Hypothalamus (tissue), 51 donors: Measurements from ENCODE around the gene ALPI.
"Not testable (repeated sequence)": the region's sequence is repeated elsewhere in the genome, so short reads cannot be mapped to it uniquely, and the experiment has no call there.

Experiments used
- DNase-seq, 51 donors: peaks; one replicate each; lab custom pipeline; 2025; lab: John Stamatoyannopoulos, UW

Gene ALPI

GRCh38 chr2:232455426-232456255, at the start of gene ALPI:
Gene ALPI (plus strand): TSS chr2:232456153. CDS start chr2:232456200, 47 bp downstream.
- DNase-seq: no peak

- no peak for DNase-seq
Observed at GRCh38 chr2:232406556-232407310, 49.2 kb upstream of the ALPI start, which contains the start of gene ALPG. Gene ALPG (plus strand): TSS chr2:232406844. CDS start chr2:232406895, 51 bp downstream.

GRCh38 chr2:232407428-232408150, 48.4 kb upstream of the ALPI start:
- DNase-seq: not testable (repeated sequence)

GRCh38 chr2:232408269-232408668, 47.7 kb upstream of the ALPI start:
- DNase-seq: not testable (repeated sequence)

- DNase-seq: not testable (repeated sequence)
Observed at GRCh38 chr2:232409617-232410016, 46.3 kb upstream of the ALPI start.

GRCh38 chr2:232410238-232410900, 45.6 kb upstream of the ALPI start:
- no peak for DNase-seq

- no peak for DNase-seq
Observed at GRCh38 chr2:232411901-232412629, 43.9 kb upstream of the ALPI start.

GRCh38 chr2:232412986-232413385, 43.0 kb upstream of the ALPI start:
- DNase-seq: no peak

- DNase-seq: no peak
Observed at GRCh38 chr2:232415138-232415690, 40.7 kb upstream of the ALPI start.

GRCh38 chr2:232415736-232416520, 40.0 kb upstream of the ALPI start:
- no peak for DNase-seq

- DNase-seq: no peak
Observed at GRCh38 chr2:232416521-232417470, 39.2 kb upstream of the ALPI start.

GRCh38 chr2:232417489-232417888, 38.5 kb upstream of the ALPI start:
- no peak for DNase-seq

GRCh38 chr2:232418056-232418455, 37.9 kb upstream of the ALPI start:
- DNase-seq: no peak

- DNase-seq: no peak
Observed at GRCh38 chr2:232418466-232419244, 37.3 kb upstream of the ALPI start.

- no peak for DNase-seq
Observed at GRCh38 chr2:232419245-232420072, 36.5 kb upstream of the ALPI start.

GRCh38 chr2:232420073-232420454, 35.9 kb upstream of the ALPI start:
- no peak for DNase-seq
